ENCODE data around the gene RAB25. TPM values are rescaled to one million over a fixed set of nuclear protein-coding genes. Genes with fewer than 3 reads are reported as not detected.

The RAB25 gene
- total RNA-seq, 4 donors from 2014 or later: 190 to 482 (median 272) TPM

- H3K27ac ChIP-seq: peak overlapping the region; percentile 67 to 92 (median 78)
- peaks cover 23 to 45% (median 43%) of the 10 kb centered on the region in 3 donors for H3K4me1 ChIP-seq
- no peaks in the 10 kb centered on the region for H3K9me3 ChIP-seq
- intact Hi-C loops (cut with DNase I): loop anchor here (2.0 kb wide), 1 partner anchor 33 kb away; no protein-coding TSS in a partner anchor
- no peaks in the 10 kb centered on the region for H3K36me3 ChIP-seq
- no peak overlapping the region for H3K4me3 ChIP-seq
- no peaks in the 10 kb centered on the region for H3K27me3 ChIP-seq
- TF ChIP-seq CTCF (IDR thresholded peaks at IDR 0.05) (no peak), POLR2A (IDR thresholded peaks at IDR 0.05) (no peak)
- no peak for DNase-seq
- WGBS, 2 donors: 21 to 30% methylated on average over 3 of the region's 3 CpGs
Observed at GRCh38 chr1:156095906-156096508, 35.0 kb downstream of the RAB25 start.

- peak; percentile 59 for DNase-seq
- H3K27ac ChIP-seq: peak overlapping the region; percentile 67 to 92 (median 78)
- H3K4me1 ChIP-seq: peaks cover 31 to 52% (median 51%) of the 10 kb centered on the region in 3 donors
- no peaks in the 10 kb centered on the region for H3K36me3 ChIP-seq
- WGBS, 2 donors: 13 to 19% methylated on average over 6 to 10 of the region's 14 CpGs
- no peaks in the 10 kb centered on the region for H3K9me3 ChIP-seq
- intact Hi-C loops (cut with DNase I): loop anchor here (2.0 kb wide), 1 partner anchor 32 kb away; no protein-coding TSS in a partner anchor
- peak overlapping the region in 1 of 4 donors; percentile 42 for H3K4me3 ChIP-seq
- H3K27me3 ChIP-seq: no peaks in the 10 kb centered on the region
- peak; percentile 76 to 98 (median 96) for TF ChIP-seq CTCF (IDR thresholded peaks at IDR 0.05)
- TF ChIP-seq POLR2A (IDR thresholded peaks at IDR 0.05): no peak
Observed at GRCh38 chr1:156096640-156097391, 35.9 kb downstream of the RAB25 start.

- intact Hi-C loops (cut with DNase I): loop anchor here (2.0 kb wide), 1 partner anchor 31 kb away; no protein-coding TSS in a partner anchor
- no peaks in the 10 kb centered on the region for H3K9me3 ChIP-seq
- peaks cover 39 to 60% (median 60%) of the 10 kb centered on the region in 3 donors for H3K4me1 ChIP-seq
- no peaks in the 10 kb centered on the region for H3K36me3 ChIP-seq
- no peak overlapping the region for H3K4me3 ChIP-seq
- H3K27ac ChIP-seq: peak overlapping the region; percentile 67 to 92 (median 78)
- TF ChIP-seq CTCF (IDR thresholded peaks at IDR 0.05): no peak
- no peak for TF ChIP-seq POLR2A (IDR thresholded peaks at IDR 0.05)
- no peaks in the 10 kb centered on the region for H3K27me3 ChIP-seq
- WGBS, 2 donors: 52 to 75% methylated on average over 3 to 9 of the region's 9 CpGs
- DNase-seq: no peak
Observed at GRCh38 chr1:156097499-156098178, 36.7 kb downstream of the RAB25 start.

GRCh38 chr1:156098784-156099183 lies 37.8 kb downstream of the RAB25 start:
- Histone ChIP-seq H3K4me1 (peaks cover 50 to 72% (median 71%) of the 10 kb centered on the region in 3 donors), H3K27ac (peak overlapping the region in 3 of 4 donors; percentile 25 to 42 (median 38))
- intact Hi-C loops (cut with DNase I): no loop called here

More at GRCh38 chr1:156098784-156099183, 37.8 kb downstream of the RAB25 start:
- 59% methylated on average over 2 of the region's 2 CpGs; no CpG with 5 or more reads in 1 of the 2 donors for WGBS, 2 donors
- H3K36me3 ChIP-seq: no peaks in the 10 kb centered on the region
- H3K9me3 ChIP-seq: no peaks in the 10 kb centered on the region
- H3K27me3 ChIP-seq: no peaks in the 10 kb centered on the region
- H3K4me3 ChIP-seq: no peak overlapping the region
- DNase-seq: no peak
- no peak for TF ChIP-seq POLR2A (IDR thresholded peaks at IDR 0.05)
- TF ChIP-seq CTCF (IDR thresholded peaks at IDR 0.05): no peak
